Stimulated activated CD8-positive, alpha-beta memory T cell treated with anti-CD3 and anti-CD28 coated beads, Interleukin-15, amount 100 ng/mL, for 4 hours (primary cell): ENCODE data around the gene GNPTG.

Source experiments
- DNase-seq, 2 donors: peaks; one replicate each; pipeline ENCODE4 v3.0.0-alpha.2; 2020; ENCODE audit warnings: low read depth in 2 of 2

The GNPTG gene

DNA sequence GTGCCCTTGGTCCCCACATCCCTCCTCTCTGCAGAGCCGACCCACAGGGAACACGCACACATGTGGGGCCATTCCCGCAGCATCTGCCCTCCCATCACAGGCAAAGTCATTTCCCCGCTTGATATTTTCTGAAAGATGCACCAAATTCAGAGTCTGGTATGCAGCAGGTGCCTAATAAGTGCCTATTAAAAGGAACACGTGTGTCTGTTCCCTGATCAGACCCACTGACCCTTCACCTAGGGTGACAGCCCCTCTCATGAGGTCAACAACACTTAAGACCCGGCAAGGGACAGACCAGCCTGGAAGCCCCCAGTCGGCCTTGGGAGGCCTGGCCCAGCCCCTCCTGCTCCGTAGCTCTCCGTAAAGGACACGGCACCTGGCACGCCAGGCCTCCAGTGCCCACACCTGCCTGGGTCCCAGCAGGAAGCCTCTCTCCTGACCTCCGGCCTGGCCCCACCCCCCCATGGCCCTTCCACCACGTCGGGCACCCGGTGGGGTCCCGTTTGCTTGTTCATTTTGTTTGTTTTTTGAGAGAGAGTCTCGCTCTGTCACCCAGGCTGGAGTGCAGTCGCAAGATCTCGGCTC lies 42.7 kb downstream of the GNPTG start:
- no peak for DNase-seq

DNA sequence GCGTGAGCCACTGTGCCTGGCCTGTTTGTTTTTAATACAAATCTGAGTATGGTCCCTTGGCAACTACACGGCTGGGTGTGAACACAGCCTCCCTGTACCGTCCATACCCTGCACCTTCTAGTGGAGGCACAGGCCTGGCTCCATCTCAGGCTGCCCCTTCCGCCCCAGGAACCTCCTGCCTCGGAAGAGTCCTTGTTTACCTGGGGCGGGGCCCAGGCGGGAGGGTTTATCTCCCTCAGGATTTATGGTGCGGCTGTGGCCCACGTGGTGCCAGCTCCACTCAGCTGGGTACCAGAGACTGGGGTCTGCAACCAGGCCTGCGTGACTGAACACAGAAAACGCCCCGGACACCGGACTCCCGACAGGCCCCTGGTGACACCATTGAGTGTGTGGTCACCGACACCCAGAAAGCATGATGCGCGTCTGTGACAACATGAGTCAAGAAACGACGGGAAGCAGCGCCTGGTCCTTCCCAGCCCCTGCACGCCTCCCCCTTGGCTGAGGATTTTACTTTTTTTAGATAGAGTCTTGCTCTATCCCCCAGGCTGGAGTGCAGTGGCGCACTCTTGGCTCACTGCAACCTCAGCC lies 43.8 kb downstream of the GNPTG start:
- DNase-seq = no peak

DNA sequence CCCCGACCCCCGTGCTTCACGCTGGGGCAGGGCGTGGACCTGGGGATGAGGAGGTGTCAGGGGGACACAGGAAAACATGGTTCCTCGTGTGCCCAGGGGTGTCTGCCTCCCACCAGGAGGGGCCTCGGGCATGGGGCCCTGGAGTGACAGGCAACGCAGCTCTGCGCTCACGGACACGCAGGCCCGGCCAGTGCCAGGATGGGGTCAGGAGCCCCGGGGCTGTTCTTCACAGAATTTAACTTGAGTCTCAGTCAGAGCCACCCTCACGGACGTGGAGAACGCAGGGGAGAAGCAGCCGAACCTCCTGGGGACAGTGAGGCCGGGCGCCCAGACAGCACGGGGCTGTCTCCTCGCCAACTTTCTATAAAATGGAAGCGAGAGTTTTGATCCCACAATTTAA lies 46.0 kb downstream of the GNPTG start:
- no peak for DNase-seq

DNA sequence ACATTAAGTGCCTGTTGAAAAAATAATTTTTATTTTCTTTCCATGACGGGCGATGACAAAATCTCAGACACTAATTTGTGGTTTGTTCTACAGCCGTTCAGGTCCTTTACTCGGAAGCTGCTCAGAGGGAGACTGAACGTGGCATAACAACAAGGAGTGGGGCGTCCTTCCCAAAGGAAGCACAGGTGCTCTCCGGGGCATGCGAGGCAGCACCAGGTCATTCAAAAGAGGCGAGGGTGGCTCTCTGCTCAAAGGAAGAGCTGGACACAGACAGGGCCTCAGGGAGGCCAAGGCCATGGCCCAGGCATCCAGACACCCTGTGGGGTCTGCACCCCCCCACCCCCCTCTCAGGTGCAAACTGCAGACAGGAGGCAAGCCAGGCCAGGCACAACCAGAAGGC lies 46.6 kb downstream of the GNPTG start:
- no peak for DNase-seq

DNA sequence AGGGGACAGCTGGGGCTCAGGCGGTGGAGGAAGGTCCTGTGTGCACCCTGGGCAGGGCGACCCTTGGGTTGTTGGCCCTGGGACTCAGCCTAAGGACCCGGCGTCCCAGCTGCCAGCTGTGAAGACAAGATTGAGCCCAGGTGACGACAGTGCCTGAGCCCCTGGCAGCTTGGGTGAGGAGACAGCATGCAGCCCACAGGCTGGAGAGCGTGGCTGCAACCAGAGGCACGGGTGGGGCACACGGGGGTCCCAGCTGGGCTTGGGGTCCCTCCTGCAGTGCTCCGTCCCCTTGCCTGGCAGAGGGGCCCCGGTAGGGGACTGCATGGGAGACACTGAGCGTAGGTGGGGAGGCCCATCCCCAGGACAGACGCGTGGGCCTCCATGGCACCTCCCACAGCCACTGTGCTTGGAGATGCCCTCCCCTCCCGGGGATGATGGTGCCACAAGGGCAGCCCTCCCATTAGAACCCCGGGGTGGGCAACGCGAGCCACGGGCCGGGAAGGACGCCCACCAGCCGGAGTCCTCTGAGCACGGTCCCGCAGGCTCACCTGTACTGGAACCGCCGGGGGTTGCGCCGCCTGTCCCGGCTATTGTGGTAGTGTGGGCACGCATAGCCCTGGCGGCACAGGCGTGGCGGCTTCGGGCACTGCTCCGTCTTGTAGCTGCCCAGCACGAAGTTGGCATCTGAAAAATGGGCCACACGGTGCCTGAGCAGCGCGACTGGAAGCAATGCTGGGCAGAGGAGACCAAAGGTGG lies 47.3 kb downstream of the GNPTG start:
- DNase-seq = no peak

DNA sequence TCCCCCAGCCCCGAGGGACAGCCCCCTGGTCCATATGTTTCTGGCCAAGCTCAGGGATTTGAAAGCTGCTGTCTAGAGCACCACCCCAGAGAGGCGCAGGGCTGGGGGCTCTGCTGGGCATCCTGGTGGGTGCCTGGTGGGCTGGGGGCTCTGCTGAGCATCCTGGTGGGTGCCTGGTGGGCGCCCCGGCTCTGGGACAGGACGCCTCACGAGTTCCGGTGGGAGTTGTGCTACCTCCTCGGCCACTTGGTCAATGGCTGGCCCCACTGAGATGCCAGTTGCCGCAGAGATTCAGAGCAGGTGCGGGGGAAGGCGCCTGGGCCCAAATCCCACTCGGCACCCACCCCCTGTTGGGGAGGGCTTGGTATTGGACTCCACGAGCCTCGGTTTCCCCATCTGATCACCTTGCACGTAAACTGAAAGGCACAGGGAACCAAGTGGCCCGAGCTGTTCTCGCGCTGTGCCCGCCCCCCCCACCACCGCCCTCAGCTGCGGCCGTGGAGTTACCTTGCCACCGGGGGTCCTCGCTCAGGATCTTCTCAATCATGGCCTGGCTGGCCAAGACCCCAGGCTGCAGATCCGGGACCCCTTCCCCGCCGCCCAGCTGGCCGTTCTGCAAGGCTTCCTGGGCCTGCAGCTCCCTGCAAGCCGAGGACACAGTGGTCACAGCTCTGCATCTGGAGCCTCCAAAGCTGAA lies 49.5 kb downstream of the GNPTG start:
- DNase-seq = no peak

DNA sequence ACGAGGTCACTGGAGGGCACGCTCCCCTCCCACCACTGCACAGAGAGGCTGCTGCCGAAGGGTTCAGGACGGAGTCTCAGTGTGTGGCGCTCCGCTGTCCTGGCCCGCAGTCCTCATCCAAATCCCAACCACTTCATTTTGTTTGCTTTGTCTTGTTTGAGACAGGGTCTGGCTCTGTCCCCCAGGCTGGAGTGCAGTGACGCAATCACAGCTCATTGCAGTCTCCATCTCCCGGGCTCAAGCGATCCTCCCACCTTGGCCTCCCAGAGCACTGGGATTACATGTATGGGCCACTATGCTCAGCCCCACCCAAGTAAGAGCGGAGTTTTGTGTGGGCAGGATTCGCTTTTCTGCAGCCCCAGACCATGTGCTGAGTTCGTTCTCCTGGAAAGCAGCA lies 50.0 kb downstream of the GNPTG start:
- DNase-seq = no peak

DNA sequence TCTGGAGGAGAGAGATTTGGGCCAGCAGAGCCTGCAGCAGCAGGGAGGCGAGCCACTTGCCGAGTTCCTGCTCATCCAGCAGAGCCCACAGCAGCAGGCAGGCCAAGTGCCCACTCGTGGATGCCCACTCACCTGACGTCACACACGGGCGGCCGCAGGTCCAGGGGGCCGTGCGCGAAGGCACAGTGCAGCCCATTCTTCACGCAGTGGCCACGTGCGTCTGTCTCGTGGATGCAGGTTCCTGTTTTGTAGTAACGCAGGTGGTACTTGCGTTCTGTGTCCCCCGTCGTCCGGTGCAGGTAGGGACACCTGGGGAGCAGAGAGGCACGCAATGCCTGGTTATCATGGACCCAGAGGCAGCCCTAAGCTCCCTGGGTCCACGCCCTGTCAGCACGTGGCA lies 51.3 kb downstream of the GNPTG start:
- no peak for DNase-seq

DNA sequence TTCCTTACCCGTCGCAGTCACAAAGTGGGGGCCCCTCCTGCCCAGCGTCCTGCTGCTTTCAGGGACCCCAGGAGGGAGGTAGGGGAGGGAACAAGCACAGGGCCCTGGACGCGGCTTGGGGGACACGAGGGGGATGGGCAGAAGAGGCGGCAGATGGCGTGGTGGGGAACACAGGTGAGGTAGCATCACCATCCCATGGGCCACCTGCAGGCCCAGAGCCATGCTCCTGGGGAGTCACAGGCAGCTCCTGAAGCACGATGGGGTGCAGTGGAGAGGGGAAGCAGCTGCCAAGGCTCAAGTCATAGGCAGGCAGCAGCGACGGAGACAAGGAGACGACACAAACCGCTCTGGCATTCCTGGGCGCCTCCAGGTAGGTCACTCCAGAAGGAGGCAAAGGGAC lies 52.0 kb downstream of the GNPTG start:
- DNase-seq = no peak

DNA sequence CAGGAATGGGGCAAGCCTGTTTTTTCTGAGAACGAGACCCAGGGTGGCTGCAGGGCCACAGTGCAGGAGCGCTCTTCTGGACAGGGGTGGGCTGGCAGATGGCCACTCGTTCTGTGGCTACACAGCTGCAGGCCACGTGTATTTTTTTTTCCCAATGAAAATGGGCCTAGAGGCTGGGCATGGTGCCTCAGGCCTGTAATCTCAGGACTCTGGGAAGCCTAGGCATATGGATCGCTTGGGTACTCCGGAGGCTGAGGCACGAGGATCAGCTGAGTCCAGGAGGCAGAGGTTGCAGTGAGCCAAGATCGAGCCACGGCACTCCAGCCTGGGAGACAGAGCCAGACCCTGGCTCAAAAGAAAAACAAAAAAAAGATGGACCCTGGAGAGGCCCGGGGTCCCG lies 56.0 kb downstream of the GNPTG start:
- no peak for DNase-seq

DNA sequence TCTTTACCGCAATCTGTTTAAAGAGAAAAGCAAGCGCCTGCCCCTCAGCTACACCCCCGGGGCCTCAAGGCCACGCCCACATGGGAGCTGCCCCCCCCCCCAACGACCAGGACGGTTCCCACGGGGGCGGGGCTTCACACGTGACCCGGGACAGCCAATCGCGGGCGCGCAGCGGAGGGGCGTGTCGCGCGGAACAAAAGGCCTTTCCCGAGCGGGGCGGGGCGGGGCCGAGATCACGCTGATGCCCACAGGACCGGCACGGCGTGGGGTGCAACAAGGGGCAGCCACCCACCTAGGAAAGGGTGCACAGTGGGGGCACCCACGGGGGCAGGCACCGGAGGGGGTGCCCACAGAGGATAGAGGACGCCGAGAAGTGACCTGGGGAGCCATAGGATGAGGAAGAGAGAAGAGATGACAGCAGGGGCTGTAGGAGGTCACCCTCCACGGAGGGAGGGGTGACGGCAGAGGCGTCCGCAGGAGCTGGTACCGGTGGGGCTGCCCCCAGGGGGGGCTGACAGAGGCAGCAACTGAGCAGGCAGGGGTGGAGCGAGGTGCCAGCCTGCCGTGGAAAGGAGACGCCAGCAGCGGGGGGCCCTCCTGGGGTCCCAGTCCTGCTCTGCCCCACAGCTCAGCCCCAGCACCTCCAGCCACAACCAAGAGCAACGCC lies 56.6 kb downstream of the GNPTG start:
- peak; percentile 89 to 92 for DNase-seq

DNA sequence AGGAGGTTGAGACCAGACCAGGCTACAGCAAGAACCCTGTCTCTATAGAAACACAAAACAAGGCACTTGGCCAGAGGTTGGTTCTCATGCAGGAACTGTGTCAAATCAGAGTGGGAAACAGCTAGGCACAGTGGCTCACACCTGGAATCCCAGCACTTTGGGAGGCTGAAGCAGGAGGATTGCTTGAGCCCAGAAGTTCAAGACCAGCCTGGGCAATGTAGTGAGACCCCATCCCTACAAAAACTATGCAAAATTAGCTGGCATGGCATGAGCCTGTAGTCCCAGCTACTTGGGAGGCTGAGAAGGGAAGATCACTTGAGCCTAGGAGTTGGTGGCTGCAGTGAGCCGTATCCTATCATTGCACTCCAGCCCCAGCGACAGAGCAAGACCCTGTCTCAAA lies 61.1 kb downstream of the GNPTG start:
- no peak for DNase-seq
